ENCODE data around the gene LARP4B. TPM values are rescaled to one million over a fixed set of nuclear protein-coding genes. Genes with fewer than 3 reads are reported as not detected.

Gene LARP4B
- total and polyA plus RNA-seq, 2 donors (not counting 1 experiment from before 2014, with no cell fraction given), result 35.6 to 129 TPM

DNA sequence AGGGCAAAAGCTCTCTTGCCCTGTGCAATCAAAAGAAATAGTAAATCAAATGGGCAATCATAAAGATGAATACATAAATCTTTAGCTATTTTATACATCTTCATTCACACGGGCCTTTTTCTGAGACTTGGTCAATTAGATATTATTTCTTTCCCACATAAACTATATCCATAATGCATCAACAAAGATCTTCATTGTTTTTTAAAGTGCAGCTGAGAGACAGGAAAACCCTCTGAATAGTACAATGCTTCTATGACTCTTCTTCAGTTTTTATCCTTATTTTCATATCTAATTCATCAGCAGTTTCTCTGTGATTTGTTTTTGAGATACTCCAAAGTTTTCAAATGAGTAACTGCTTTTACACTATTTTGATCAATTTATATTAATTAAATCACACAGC lies 25.5 kb downstream of the LARP4B start:
- Histone ChIP-seq H3K4me1 (ENCODE audit: control insufficient read depth in 2 of 2, insufficient read depth in 2 of 2, low read length in 2 of 2) (no peaks in the 10 kb centered on the region), H3K27me3 (replicated peaks in 1 of 4; ENCODE audit: control extremely low read depth in 1 of 4, control insufficient read depth in 3 of 4, insufficient read depth in 4 of 4, low read length in 3 of 4) (no peaks in the 10 kb centered on the region), H3K9me3 (ENCODE audit: control extremely low read depth in 1 of 3, control insufficient read depth in 2 of 3, insufficient read depth in 1 of 3, low read length in 2 of 3) (no peaks in the 10 kb centered on the region), H3K4me3 (ENCODE audit: control extremely low read depth in 1 of 5, extremely low read depth in 1 of 5, insufficient read depth in 1 of 5, low read depth in 2 of 5, low read length in 4 of 5) (no peak overlapping the region), H3K79me2 (ENCODE audit: control insufficient read depth, insufficient read depth, low read length) (peaks cover 86% of the 10 kb centered on the region), H3K27ac (ENCODE audit: low read length in 2 of 2) (no peak overlapping the region), H4K20me1 (ENCODE audit: control insufficient read depth, insufficient read depth, low read length, poor library complexity, severe bottlenecking) (peaks cover 38% of the 10 kb centered on the region), H2AFZ (ENCODE audit: insufficient read depth, low read depth, low read length, poor library complexity, severe bottlenecking) (no peak overlapping the region), H3K9ac (ENCODE audit: low read length) (no peak overlapping the region), H3K36me3 (replicated peaks in 1 of 2; ENCODE audit: control extremely low read depth in 1 of 2, control insufficient read depth in 1 of 2, extremely low read depth in 1 of 2, insufficient read depth in 2 of 2, low read length in 1 of 2) (peaks cover 2 to 26% of the 10 kb centered on the region in 2 experiments), H3K4me2 (replicated peaks; ENCODE audit: low read depth, low read length, poor library complexity, severe bottlenecking) (no peak overlapping the region)
- H3K9me3 Mint-ChIP-seq (ENCODE audit: insufficient read depth), result no peaks in the 10 kb centered on the region
- ChIA-PET CTCF (no interaction called here), POLR2A (no interaction called here)
- ATAC-seq (ENCODE audit: low read depth), result no peak
- intact Hi-C loops (cut with micrococcal nuclease), result no loop called here
- TF ChIP-seq, protein P1, sequence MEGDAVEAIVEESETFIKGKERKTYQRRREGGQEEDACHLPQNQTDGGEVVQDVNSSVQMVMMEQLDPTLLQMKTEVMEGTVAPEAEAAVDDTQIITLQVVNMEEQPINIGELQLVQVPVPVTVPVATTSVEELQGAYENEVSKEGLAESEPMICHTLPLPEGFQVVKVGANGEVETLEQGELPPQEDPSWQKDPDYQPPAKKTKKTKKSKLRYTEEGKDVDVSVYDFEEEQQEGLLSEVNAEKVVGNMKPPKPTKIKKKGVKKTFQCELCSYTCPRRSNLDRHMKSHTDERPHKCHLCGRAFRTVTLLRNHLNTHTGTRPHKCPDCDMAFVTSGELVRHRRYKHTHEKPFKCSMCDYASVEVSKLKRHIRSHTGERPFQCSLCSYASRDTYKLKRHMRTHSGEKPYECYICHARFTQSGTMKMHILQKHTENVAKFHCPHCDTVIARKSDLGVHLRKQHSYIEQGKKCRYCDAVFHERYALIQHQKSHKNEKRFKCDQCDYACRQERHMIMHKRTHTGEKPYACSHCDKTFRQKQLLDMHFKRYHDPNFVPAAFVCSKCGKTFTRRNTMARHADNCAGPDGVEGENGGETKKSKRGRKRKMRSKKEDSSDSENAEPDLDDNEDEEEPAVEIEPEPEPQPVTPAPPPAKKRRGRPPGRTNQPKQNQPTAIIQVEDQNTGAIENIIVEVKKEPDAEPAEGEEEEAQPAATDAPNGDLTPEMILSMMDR (IDR thresholded peaks at IDR 0.05), result no peak
- TF ChIP-seq EZH2 (IDR thresholded peaks at IDR 0.05; ENCODE audit: borderline replicate concordance, insufficient read depth, low read depth, low read length, poor library complexity, severe bottlenecking), result no peak
- H3K4me1 Mint-ChIP-seq, result peaks cover 27% of the 10 kb centered on the region
- H3K4me3 Mint-ChIP-seq, result no peak overlapping the region
- H3K27me3 Mint-ChIP-seq, result no peaks in the 10 kb centered on the region
- no peak overlapping the region for H3K27ac Mint-ChIP-seq
- DNase-seq, result no peak
- WGBS (ENCODE audit: insufficient coverage), result no CpG with 5 or more reads among the region's 1 CpG

DNA sequence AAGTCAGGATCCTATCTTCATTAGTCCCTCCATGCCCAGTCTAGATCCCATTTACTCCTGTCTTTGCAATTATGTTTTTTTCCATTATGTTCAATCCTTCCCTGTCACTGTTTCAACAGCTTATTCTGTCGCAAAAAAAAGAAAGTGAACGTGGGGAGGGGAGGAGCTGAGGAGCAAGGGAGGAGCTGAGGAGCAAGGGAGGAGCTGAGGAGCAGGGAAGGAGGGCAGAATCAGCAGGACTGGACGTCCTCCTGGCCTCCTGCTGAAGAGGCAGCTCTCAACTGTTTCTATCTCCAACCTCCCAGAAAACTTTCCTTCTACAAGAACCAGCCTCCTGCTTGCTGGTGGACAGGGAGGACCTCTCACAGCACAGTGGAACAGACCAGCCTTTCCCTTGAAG lies 26.0 kb downstream of the LARP4B start:
- intact Hi-C loops (cut with micrococcal nuclease), result no loop called here
- Histone ChIP-seq H2AFZ (ENCODE audit: insufficient read depth, low read depth, low read length, poor library complexity, severe bottlenecking) (no peak overlapping the region), H3K27ac (ENCODE audit: low read length in 2 of 2) (no peak overlapping the region), H3K79me2 (ENCODE audit: control insufficient read depth, insufficient read depth, low read length) (peaks cover 88% of the 10 kb centered on the region), H3K36me3 (replicated peaks in 1 of 2; ENCODE audit: control extremely low read depth in 1 of 2, control insufficient read depth in 1 of 2, extremely low read depth in 1 of 2, insufficient read depth in 2 of 2, low read length in 1 of 2) (peaks cover 2 to 26% of the 10 kb centered on the region in 2 experiments), H3K4me3 (ENCODE audit: control extremely low read depth in 1 of 5, extremely low read depth in 1 of 5, insufficient read depth in 1 of 5, low read depth in 2 of 5, low read length in 4 of 5) (no peak overlapping the region), H3K4me1 (ENCODE audit: control insufficient read depth in 2 of 2, insufficient read depth in 2 of 2, low read length in 2 of 2) (no peaks in the 10 kb centered on the region), H3K9ac (ENCODE audit: low read length) (no peak overlapping the region), H3K27me3 (replicated peaks in 1 of 4; ENCODE audit: control extremely low read depth in 1 of 4, control insufficient read depth in 3 of 4, insufficient read depth in 4 of 4, low read length in 3 of 4) (no peaks in the 10 kb centered on the region), H4K20me1 (ENCODE audit: control insufficient read depth, insufficient read depth, low read length, poor library complexity, severe bottlenecking) (peaks cover 38% of the 10 kb centered on the region), H3K4me2 (replicated peaks; ENCODE audit: low read depth, low read length, poor library complexity, severe bottlenecking) (no peak overlapping the region), H3K9me3 (ENCODE audit: control extremely low read depth in 1 of 3, control insufficient read depth in 2 of 3, insufficient read depth in 1 of 3, low read length in 2 of 3) (no peaks in the 10 kb centered on the region)
- POLR2A ChIA-PET, result no interaction called here
- Mint-ChIP-seq H3K4me3 (no peak overlapping the region), H3K9me3 (ENCODE audit: insufficient read depth) (no peaks in the 10 kb centered on the region), H3K27ac (no peak overlapping the region), H3K27me3 (no peaks in the 10 kb centered on the region), H3K4me1 (peaks cover 27% of the 10 kb centered on the region)
- 90% methylated on average over 2 of the region's 3 CpGs for WGBS (ENCODE audit: insufficient coverage)
- CTCF ChIA-PET, result no interaction called here
- ATAC-seq (ENCODE audit: low read depth) (no peak), DNase-seq (no peak)
- TF ChIP-seq, protein P1 (IDR thresholded peaks at IDR 0.05), result no peak
- TF ChIP-seq EZH2 (IDR thresholded peaks at IDR 0.05; ENCODE audit: borderline replicate concordance, insufficient read depth, low read depth, low read length, poor library complexity, severe bottlenecking), result no peak

All from B cell (primary cell).